HTERT RPE-1 (cell line): ENCODE measurements around the gene PRSS27.
"Not testable (repeated sequence)": the region's sequence is repeated elsewhere in the genome, so short reads cannot be mapped to it uniquely, and the experiment has no call there.

Source experiments
- in situ Hi-C: fragments of 300-500 bp; cut with MboI; formaldehyde crosslinking; loops from 4 replicates; pipeline ENCODE4 v1.14.3; 2020; ENCODE audit warnings: low sequenced_read_pairs

The PRSS27 gene

DNA sequence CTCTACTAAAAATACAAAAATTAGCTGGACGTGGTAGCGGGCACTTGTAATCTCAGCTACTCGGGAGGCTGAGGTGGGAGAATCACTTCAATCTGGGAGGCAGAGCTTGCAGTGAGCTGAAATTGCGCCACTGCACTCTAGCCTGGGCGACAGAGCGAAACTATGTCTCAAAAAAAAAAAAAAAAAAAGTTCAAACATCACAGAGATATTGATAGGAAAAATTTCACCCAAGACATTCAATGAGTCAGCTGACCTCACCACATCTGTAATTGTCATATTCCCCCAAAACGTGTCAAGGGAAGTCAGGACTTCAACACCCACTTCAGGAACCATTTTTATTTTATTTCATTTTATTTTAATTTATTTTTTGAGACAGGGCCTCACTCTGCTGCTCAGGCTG, 8.0 kb upstream of the PRSS27 start:
- in situ Hi-C loops: no loop called here

GRCh38 chr16:2726923-2727322, 6.9 kb upstream of the PRSS27 start:
- in situ Hi-C loops: no loop called here

GRCh38 chr16:2724816-2725348, 4.9 kb upstream of the PRSS27 start:
- in situ Hi-C loops: no loop called here

GRCh38 chr16:2724088-2724676, 4.2 kb upstream of the PRSS27 start:
- in situ Hi-C loops: no loop called here

DNA sequence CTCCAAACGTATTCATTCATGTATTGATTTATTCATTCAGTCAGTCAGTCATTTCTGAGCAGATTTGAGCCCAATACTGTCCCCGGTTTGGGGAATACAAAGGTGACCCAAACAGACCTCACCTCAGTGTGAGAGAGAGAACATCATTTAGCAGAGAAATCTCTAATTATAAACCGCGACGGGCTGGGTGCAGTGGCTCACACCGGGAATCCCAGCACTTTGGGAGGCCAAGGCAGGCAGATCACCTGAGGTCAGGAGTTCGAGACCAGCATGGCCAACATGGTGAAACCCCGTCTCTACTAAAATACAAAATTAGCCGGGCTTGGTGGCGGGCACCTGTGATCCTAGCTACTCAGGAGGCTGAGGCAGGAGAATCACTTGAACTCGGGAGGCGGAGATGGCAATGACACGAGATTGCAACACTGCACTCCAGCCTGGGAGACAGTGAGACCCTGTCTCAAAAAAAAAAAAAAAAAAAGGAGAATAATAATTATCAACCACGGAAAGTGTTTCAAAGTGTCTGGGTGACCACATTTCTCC, 1.7 kb upstream of the PRSS27 start:
- in situ Hi-C loops: not testable (repeated sequence)

DNA sequence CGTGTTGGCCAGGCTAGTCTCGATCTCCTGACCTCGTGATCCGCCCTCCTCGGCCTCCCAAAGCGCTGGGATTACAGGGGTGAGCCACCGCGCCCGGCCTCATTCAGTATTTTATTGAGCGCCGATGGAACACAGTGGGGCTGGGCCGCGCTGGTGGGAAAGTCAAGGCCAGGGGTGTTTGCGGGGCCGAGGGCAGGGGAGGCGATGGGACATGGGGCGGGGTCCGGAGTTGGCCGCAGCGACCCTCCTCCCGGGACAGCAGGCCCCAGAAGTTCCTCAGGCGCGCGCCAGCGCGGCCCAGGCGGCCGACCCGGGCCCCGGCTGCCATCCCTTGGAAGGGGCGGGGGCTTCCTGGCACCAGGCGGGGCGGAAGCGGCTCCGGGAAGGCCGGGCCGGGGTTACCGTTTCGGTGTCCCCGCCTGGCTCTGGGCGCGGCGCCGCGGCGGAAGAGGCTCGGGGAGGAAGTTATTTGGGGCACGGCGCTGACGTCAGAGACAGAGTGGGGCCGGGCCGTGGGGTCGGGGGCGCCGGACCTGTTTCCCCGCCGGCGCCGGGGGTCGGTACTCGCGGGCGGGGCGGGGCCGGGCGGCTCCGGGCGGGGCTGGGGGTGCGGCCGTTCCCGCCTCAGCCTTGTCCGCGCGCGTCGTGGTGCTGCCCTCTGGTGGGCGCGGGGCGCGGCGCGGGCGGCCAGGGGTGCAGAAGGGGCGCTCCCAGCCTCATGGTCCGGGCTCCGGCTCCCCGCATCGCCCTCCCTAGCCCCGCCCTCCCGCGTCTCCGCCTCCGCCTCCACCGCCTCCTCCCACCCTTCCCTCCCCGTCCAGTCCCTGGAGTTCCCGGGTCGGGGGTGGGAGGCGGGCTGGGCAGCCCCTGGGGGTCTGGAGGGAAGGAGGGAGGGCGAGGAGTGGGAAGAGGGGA, 952 bp upstream of the PRSS27 start:
- in situ Hi-C loops: no loop called here

- in situ Hi-C loops: no loop called here
Observed at GRCh38 chr16:2719328-2720063, 528 bp downstream of the PRSS27 start.

- in situ Hi-C loops: no loop called here
Observed at GRCh38 chr16:2717383-2718263, 2.4 kb downstream of the PRSS27 start.

- in situ Hi-C loops: no loop called here
Observed at GRCh38 chr16:2716948-2717347, 3.1 kb downstream of the PRSS27 start.

- in situ Hi-C loops: no loop called here
Observed at GRCh38 chr16:2715966-2716885, 3.8 kb downstream of the PRSS27 start.

DNA sequence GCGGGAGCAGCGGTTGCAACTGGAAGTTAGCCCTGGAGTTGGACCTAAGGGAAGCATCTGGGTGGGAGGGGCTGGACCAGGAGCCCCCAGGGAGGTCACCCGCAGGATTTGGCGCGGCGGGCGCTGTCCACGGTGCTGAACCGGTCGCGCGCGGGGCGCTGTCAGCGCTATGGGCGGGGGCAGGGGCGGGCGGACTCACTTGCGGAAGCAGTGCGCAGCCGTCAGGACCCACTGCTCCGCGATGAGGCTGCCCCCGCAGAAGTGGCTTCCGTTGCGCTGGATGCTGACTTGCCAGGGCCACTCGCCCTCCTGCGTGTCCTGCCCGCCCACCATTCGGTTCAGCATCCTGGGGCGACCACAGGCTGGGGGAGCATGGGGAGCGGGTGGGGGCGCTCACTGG, 4.5 kb downstream of the PRSS27 start:
- in situ Hi-C loops: no loop called here

DNA sequence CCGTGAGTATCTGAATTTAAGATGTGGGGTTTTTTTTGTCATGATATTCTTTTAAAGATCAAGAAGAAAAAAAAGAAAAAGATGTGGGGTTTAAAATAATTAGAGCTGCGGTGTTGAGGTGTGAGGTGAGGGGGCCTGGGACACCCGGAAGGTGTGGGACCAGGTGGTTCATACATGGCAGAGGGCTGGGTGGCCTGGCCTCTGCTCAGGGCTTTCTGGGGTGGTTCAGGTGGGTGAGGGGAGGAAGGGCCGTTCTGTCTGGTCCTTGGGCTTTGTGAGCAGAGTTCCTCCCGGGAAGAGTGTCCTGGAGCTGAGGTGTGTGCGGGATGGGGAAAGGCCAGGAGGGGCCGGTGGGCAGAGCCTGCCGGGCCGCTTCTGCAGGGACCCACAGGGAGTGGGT, 5.0 kb downstream of the PRSS27 start:
- in situ Hi-C loops: no loop called here

GRCh38 chr16:2713985-2714774, 5.8 kb downstream of the PRSS27 start:
- in situ Hi-C loops: no loop called here

DNA sequence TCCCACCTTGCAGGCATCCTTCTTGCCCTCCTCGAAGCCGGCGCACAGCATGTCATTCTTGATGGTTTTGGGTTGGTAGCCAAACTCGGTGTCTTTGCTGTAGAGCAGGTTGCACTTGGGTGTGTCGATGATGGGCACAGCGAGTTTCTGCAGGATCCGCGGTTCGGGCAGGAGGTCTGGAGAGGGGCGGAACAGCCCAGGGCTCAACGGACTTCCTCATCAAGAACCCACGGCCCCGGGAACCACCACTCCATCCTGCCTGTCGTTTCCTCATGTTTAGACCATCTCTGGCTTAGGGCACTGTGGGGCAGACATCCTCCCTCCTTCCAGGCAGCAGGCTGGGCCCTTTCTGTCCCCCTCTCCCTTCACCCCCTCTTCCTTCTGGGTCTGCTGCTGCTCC, 6.5 kb downstream of the PRSS27 start:
- in situ Hi-C loops: no loop called here

DNA sequence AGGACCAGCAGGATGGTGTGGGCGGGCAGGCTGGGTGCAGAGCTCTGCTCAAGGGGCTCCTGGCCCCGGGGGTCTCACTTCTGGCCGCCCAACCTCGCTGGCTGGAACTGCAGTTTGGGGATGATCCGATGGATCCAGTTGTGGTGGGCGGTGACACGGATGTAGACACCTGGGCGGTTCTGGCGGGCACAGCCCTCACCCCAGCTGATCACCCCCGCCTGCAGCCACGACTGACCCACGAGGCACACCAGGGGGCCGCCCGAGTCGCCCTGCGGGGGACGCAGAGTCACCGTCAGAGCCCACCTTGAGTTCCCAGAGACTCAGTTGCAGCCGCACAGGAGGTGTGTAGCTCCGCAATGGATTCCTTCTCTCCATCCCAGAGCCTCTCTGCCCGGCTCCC, 7.5 kb downstream of the PRSS27 start:
- in situ Hi-C loops: no loop called here

GRCh38 chr16:2712063-2712441, 8.0 kb downstream of the PRSS27 start:
- in situ Hi-C loops: no loop called here

DNA sequence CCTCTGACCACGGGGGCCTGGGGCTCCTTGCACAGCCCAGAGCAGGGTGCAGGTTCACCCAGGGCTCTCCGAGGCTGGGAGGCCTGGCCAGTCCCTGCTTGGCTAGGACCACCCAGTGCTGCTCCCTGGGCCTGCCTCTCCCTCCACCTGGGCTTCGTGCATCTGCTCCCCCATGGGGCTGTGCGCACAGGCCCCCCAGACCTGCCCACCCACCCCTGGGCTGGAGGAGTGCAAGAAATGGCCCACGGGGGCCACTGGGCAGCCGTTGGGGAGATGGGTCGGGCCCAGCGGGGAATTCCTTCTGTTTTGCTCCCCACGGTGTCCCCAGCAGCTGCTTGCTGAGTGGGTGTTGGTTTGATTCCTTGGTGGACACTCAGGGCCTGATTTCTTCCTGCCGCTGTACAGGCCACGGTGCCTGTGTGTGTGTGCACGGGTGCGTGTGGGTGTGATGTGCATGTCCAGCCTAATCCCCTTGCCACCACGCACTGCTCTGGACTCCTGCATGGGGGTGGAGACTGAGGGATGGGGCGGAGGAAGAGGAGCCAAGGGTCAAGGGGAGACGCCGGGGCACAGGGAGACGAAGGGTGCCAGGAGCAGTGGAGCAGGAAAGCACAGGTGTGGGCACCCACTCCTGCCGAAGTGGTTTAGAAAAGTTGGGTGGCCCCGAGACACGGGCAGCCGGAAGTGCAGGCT, 8.5 kb downstream of the PRSS27 start:
- in situ Hi-C loops: no loop called here

DNA sequence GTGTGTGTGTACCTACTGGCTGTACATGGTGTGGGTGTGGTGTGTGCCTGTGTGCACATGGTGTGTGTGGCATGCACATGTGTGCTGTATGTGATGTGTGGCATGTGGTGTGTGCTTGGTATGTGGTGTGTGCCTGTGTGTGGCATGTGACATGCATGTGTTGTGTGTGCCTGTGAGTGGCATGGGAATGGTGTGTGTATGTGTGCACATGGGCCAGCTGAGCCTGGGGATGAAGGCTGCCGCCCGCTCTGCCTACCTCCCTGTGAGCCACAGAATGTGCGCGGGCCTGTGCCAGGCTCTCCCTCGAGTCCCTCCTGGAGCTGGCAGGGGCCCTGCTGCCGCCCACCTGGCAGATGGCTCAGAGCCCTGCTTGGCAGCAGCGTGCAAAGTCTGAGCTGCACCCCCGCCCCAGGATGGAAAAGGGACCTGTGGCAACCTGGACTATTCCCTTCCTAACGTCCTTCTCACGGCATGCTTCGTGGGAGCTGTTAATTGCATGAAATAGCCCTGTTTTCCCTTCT, 9.3 kb downstream of the PRSS27 start:
- in situ Hi-C loops: no loop called here
